ENCODE results near the gene ZNF740.

The ZNF740 gene

DNA sequence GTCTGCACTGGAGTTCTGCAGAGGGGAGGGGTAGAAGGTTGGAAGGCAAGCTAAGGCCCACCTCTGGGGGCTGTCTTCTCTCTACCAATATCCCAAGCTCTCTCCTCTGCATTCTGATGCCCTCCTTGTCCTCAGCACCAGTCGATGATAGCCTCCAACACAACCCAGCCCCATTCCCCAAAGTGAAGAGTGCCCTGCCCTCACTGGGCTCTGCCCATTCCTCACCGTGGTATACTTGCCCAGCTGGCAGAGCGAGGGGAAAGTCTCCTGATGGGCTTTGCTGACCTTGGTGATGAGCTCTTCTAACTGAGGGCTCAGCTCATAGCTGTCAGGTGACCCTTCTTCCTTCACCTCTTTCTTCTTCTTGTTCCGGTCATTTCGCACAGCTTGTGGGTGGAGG, 33.7 kb downstream of the ZNF740 start:
- DNase-seq (ENCODE audit: low read depth in 2 of 2) = no peak

DNA sequence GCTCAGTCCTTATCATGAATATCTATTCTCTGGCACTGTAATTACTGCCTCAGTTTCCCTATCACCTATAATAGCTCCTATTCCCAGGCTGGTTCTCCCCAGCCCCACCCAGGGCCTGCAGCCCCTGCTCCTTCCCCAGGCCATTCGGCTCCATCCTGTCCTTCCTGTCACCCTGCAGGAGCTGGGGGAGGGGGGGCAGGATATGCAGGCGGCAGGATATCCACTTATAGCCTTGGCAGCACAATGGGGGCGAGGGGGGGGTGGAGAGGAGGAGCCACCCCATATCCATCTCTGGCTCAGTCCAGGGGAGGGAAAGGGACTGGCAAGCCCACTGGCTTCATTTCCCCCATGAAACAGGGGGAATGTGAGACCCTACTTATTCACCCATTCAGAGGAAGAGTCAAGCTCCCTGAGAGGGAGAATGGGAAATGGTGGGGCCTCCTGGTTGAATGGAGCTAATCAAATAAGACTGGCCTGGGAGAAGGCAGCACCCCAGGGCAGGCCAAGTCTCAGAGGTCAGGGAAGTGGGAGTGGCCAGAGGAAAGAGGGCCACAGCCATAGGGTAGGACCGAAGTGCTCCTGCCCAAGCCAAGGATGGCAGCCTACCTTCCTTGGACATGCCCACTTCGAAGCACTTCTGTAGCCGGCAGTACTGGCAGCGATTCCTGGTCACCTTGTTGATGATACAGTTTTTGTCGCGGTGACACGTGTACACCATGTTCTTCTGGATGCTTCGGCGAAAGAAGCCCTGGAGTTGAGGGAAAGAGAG, 34.3 kb downstream of the ZNF740 start:
- DNase-seq (ENCODE audit: low read depth in 2 of 2) = no peak

DNA sequence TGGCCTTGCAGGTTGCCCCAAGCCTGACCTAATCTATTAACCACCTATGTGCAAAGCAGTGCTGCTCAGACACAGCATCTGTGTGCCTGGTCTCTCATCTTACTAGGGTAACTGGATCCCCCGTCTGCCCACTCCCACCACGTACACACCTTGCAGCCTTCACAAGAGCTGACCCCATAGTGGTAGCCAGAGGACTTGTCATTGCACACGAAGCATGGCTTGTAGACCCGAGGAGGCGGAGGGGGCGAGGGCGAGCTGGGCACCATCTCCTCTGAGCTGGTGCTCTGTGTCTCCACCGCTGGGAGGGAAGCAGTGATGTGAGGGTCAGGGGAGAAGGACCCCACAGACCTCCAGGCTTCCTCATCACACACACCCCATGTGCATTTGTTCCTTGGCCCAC, 35.0 kb downstream of the ZNF740 start:
- no peak for DNase-seq (ENCODE audit: low read depth in 2 of 2)

DNA sequence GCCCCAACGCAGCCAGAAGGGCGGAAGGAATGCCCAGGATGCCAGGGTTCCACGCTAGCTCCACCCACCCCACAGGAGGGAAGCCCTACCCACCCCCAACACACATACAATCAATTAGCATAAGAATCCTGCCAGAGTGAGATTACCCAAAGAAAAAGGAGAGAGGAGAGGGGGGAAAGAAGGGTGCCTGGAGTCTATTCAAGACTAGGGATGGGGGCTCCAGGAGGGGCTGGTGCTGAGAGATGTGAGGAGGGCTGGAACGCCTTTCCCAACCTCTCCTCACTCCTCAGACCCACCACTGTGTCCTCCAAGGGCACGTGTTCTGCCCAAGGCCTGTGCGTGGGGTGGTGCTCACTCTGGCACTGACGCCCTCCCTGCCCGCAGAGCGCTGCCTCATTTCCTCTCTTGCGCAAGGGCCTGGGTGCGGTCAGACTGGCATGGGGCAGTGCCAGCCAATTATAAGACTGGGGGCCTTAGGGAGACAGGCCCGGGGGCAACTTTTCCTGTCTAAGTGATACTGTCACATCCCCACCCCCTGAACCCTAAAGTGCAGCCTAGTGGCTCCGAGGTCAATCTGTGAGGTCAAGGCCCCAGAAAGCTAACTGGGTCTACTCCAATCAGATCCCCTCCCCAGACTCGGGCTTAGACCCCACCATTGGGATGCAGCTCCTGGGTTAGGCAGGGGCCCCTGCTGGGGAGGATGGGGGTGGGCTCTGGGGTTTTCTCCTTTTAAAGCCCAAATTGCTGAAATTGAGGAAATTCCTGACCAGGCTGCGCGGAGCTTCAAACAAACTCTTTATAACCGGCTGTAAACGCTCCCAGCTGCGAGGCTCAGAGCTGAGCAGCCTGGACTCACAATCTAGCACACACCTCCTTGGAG, 36.8 kb downstream of the ZNF740 start:
- no peak for DNase-seq (ENCODE audit: low read depth in 2 of 2)

GRCh38 chr12:53217931-53218307, 37.4 kb downstream of the ZNF740 start:
- no peak for DNase-seq (ENCODE audit: low read depth in 2 of 2)

DNA sequence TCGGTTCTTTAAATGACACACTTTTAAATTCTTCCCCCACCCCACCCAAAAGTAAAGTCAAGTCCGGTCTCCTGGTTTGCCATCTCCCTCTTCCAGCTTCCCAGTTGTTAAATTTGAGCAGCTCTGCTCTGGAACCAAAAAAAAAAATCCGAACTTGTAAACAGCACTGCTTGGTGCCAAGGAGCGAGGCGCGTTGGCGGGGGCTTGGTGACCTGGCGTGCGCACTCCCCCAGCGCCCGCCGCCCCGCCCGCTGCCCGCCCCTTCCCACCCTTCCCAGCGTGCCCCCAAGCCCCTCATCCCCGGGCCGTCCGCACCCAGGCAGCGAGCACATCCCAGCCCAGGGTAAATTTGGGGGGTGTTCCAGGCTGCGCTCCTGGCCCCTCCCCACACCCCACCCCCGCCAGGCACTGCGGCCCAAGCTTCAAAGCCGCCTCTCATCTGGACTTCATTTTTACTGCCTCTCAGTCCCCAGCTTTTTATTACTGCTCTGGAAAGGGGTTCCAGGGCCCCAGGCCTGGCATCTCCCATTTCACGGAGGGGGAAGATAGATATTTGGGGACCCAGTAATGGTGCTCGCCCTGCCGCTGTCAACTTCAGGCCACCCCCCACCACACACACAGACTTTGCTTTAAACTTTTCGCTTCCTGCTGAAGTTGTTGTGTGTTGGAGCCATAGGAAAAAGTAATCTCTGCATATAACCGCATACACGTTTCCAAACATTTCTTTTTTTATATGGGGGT, 38.2 kb downstream of the ZNF740 start:
- DNase-seq (ENCODE audit: low read depth in 2 of 2) = no peak

GRCh38 chr12:53219292-53219955, 38.9 kb downstream of the ZNF740 start:
- DNase-seq (ENCODE audit: low read depth in 2 of 2) = peak; percentile 57 to 68

DNA sequence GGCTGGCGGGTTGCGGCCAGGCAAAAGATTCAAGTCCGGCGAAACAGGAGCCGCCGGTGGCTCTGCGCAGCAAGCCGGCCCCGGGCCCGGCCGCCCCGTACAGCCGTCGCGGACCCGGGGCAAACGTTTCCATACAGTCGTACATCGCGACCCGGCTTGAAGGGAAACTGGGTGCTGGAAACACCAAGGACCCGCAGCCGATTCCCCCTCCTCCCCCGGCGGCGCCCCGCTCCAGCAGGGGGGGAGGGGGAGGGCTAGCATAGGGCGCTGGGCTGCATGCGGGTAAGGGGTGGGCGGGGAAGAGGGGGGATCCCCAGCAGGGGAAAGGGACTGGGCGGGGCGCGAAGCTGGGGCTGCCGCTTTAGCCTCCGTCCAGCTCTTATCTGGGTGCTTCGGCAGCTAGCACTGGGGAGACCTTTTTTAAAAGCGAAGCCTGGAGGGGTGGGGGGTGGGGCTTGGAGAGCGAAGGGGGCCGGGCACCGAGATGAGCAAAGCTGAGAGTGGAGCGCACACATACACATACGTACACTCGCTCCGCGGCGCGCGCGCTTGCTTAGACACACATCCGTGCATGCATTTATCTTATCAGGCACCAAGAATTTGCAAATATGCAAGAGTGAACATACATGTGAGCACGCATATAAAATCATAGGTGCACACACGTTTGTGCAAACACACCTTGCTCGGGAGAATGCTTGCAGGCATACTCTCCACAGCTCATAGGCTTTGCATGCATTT, 39.6 kb downstream of the ZNF740 start:
- peak; percentile 58 to 65 for DNase-seq (ENCODE audit: low read depth in 2 of 2)

DNA sequence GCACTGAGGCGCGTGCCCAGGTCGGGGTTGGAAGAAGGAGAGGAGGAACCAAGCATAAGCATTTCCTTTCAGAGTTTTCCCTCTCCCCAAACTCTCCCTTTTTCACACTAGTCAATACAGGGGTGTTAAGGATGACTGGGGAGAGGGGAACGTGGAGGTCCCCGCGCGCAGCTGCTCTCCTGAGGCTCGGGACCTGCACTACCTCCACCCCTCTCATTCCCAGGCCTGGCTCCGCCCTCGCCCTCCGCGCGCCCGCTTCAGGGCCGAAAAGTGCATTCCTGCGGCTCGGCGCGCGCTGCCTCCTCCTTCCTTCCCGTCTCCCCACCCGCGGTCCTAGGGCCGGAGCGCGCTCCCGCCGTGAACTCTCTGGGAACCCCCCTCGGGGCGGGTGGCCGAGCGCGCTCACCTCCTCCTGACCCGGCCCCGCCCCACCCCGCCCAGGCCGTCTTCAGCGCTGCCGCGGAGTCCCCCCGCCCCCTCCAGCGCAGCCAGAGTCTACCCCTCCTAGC, 40.2 kb downstream of the ZNF740 start:
- peak; percentile 58 to 75 for DNase-seq (ENCODE audit: low read depth in 2 of 2)

GRCh38 chr12:53221203-53222080, 40.9 kb downstream of the ZNF740 start:
- DNase-seq (ENCODE audit: low read depth in 2 of 2) = no peak

GRCh38 chr12:53222170-53222721, 41.7 kb downstream of the ZNF740 start:
- DNase-seq (ENCODE audit: low read depth in 2 of 2) = no peak

DNA sequence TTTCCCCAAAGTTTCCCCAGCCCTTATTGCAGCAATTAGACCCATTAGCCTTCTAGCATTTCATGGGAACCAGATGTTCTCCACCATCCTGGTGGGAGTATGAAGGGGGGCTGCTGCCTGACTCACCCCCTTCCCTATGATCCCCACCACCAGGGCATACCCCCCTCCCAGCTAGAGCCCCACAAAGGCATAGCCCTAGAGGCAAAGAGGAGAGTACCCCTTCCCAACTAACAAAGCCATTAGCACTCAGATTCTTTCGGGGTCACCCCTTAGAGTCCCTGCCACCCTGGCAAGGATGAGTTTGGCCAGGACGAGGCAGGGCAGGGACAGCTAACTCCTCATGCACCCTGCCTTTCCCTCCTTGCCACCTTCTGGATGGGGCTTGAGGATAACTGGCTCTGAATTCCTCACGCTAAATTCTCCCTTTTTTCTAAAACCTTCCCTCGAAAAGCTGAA, 42.3 kb downstream of the ZNF740 start:
- DNase-seq (ENCODE audit: low read depth in 2 of 2) = no peak

- DNase-seq (ENCODE audit: low read depth in 2 of 2) = no peak
These were observed 43.0 kb downstream of the ZNF740 start for GRCh38 chr12:53223389-53224060.

DNA sequence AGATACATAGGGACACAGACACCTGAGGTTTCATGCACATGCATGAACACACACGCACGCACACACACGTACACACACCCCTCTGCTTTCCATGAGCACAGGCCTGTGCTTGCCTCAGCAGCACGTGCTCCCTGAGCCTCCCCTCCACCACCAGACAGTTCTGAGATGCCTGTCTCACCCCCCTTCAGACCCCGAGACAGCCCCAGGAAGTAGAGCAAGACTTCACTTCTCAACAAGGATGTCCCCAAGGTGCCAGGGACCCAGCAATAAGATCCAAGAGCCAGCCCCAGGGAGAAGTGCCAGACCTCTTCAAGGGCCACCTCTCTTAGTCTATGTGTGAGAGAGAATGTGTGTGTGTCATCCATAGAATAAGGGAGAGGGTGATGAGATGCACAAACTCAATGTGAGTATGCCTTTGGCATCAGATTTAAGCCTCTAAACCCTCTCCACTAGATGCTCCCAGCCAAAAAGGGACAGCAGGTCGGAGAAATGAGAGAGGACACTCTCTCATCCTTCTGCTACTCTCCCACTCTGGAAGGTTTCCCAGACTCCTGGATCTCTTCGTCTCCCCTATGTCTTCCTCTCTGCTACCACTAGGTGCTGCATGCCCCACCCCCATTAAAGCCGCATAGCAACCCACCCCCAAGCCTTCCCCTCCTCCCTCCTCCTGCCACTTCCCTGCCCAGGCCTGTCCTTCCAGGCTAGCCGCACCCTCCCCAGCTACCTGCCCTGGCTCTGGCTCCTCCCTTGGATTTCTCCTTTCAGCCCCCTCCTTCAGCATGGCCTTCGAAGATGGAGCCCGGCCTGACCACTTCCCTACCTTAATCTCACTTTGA, 43.8 kb downstream of the ZNF740 start:
- no peak for DNase-seq (ENCODE audit: low read depth in 2 of 2)

DNA sequence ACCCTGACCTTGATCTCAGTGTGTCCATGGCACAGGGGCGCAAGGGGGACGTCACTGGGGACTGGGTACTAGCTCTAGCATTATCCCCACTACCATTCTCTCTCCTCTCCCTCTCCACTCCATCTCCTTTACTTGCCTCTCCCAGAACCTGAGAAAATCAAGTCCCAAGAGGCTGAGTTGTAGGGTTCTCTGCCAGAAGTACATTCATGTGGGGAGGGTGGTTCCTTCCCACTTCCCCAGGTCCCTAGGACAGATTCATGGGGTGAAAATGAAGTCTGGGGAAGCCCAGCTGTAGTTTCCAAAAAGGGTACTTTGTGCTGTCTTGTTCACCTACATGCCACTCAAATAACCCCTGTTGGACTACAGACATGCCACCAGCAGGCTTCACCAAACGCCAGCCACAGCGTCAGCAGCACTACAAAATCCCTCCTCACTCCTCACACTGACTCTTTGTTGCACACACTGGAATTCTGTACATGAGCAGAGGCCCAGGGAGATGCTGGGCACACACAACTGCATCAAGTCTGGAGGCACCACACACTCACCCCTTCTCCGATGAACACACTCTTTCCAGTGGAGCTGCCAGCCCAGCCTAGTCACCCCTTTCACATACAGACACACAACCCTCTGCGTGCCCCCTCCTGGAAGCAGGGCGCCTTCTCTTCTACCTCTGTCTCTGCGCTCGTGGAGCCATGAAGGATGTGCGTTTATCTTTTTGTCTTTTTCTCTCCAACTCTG, 44.5 kb downstream of the ZNF740 start:
- no peak for DNase-seq (ENCODE audit: low read depth in 2 of 2)

- DNase-seq (ENCODE audit: low read depth in 2 of 2) = no peak
These were observed 45.3 kb downstream of the ZNF740 start for GRCh38 chr12:53225635-53226424.

All from stimulated activated CD4-positive, alpha-beta T cell treated with anti-CD3 and anti-CD28 coated beads, Interleukin-12 subunit alpha, Interleukin-12 subunit beta, amount 100 ng/mL, for 24 hours (primary cell).